Muscle layer of duodenum (tissue), 2 donors: ENCODE data around the gene COL4A6.

Source experiments
- H3K27ac ChIP-seq: one replicate; pipeline ENCODE4 v1.7.0; 2013; ENCODE audit warnings: mild to moderate bottlenecking, low read length
- H3K27me3 ChIP-seq: one replicate; pipeline ENCODE4 v1.7.0; 2013; ENCODE audit warnings: low read depth, mild to moderate bottlenecking, control low read depth, low read length
- H3K36me3 ChIP-seq, 2 donors: one replicate each; pipeline ENCODE4 v1.7.0; 2013; ENCODE audit warnings: low read length in 2 of 2, control low read depth in 1 of 2, mild to moderate bottlenecking in 1 of 2; ENCODE audit not compliant: insufficient read depth in 2 of 2, control insufficient read depth in 1 of 2
- H3K4me1 ChIP-seq, 2 donors: one replicate each; pipeline ENCODE4 v1.7.0; 2013; ENCODE audit warnings: low read length in 2 of 2, mild to moderate bottlenecking in 2 of 2, control low read depth in 1 of 2, moderate library complexity in 1 of 2; ENCODE audit not compliant: insufficient read depth in 2 of 2, control insufficient read depth in 1 of 2
- H3K4me3 ChIP-seq, 2 donors: one replicate each; pipeline ENCODE4 v1.7.0; 2013; ENCODE audit warnings: low read length in 2 of 2, low read depth in 1 of 2, mild to moderate bottlenecking in 1 of 2
- H3K9me3 ChIP-seq, 2 donors: one replicate each; pipeline ENCODE4 v1.7.0; 2013; ENCODE audit warnings: low read length in 2 of 2, control low read depth in 1 of 2, mild to moderate bottlenecking in 1 of 2; ENCODE audit not compliant: control insufficient read depth in 1 of 2
- donor health status: healthy.

The COL4A6 gene

DNA sequence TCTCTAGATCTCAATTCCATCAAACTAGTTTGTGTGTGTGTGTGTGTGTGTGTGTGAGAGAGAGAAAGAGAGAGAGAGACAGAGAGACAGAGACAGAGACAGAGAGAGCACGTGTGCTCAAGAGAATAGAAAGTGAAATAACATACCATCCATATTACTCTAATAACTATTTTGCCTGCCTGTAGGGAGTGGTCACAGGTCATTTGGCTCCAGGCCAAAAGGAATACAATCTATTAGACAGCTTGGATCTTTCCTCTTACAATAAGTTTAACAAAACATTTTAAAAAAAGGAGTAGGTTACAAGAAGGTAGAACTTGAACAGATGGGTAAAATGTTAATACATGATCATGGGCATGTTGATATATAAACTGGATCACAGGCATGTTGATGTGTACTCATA is 76.2 kb downstream of the COL4A6 start:
- H3K27me3 ChIP-seq, result no peaks in the 10 kb centered on the region
- no peaks in the 10 kb centered on the region for H3K36me3 ChIP-seq
- no peaks in the 10 kb centered on the region for H3K9me3 ChIP-seq
- peaks cover 0 to 2% of the 10 kb centered on the region in 2 donors for H3K4me1 ChIP-seq
- no peak overlapping the region for H3K4me3 ChIP-seq
- H3K27ac ChIP-seq, result peak overlapping the region; percentile 16

- Histone ChIP-seq H3K9me3 (no peaks in the 10 kb centered on the region), H3K4me3 (no peak overlapping the region), H3K27me3 (no peaks in the 10 kb centered on the region), H3K36me3 (no peaks in the 10 kb centered on the region), H3K4me1 (peaks cover 0 to 2% of the 10 kb centered on the region in 2 donors), H3K27ac (no peak overlapping the region)
These were observed 76.9 kb downstream of the COL4A6 start for GRCh38 chrX:108361316-108361715.

DNA sequence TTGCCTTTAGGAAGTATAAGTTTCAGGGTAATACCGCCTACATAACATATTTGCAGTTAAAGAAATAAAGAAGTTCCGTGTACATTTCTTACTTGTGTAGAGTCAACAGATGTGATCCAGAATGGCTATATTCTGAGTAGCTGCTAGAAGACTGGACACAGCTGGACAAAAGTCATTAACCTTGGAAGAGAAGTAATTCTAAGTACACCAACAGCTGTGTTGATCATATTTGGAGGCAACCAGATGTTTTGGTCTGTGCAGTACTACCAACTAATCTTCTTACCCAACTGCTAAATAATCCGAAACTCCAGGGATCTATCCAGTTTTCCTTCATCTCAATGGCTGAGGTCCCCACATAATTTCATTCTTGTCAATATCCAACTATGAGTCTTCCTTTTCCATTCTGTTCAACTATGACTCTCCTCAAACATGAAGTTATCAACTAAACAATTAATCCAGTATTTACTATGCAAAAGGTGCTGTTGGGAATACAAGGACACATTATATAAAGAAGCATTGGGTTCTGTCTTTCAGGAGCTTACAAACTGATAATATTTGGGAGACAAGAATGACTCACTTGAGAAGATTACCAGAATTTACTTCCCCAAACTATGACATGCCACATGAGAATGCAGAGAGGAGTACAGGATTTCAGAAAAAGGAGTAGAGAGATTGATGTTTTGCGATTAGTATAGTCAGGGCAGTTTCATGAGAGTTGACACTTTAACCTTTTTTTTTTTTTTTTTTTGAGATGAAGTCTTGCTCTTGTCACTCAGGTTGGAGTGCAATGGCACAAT is 78.2 kb downstream of the COL4A6 start:
- Histone ChIP-seq H3K9me3 (no peaks in the 10 kb centered on the region), H3K27me3 (no peaks in the 10 kb centered on the region), H3K36me3 (no peaks in the 10 kb centered on the region), H3K4me1 (peaks cover 0 to 2% of the 10 kb centered on the region in 2 donors), H3K27ac (no peak overlapping the region), H3K4me3 (no peak overlapping the region)

DNA sequence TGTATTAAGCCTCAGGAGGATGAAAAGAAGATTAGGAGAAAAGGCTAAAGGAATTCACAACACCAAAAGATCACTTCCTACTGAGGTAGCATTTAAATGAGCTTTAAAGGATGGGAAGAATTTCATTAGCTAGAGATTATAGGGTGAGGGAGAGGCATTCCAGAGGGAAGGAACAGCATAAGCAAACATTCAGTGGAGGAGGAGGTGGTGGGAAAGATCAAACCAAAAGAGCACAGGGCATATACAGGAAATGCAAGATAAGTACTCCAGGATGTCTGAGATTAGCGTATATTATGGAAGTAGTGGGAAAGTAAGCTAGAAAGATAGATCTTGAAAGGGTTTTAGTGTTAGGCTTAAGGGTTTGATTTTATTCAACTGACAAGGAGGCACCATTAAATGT is 84.8 kb downstream of the COL4A6 start:
- H3K36me3 ChIP-seq, result no peaks in the 10 kb centered on the region
- no peak overlapping the region for H3K27ac ChIP-seq
- H3K4me1 ChIP-seq, result no peaks in the 10 kb centered on the region
- H3K27me3 ChIP-seq, result no peaks in the 10 kb centered on the region
- H3K4me3 ChIP-seq, result no peak overlapping the region
- H3K9me3 ChIP-seq, result no peaks in the 10 kb centered on the region

DNA sequence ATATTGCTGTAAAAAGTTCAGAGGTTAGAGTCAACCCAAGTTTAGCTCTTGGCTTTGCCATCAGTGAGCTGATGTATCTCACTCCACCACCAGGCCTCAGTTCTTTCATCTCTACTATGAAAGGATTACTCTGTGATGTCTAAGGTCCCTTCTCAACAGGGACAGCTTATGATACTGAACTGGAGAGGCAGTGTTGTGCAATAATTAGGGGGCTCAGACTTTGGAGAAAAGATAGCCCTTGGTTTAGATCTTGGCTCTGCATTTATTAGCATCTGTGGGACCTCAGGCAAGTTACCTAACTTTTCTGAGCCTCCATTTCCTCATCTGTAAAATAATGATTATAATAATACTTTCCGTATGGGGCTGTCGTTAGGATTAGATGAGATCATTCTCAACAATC is 89.0 kb downstream of the COL4A6 start:
- peaks cover 0 to 6% of the 10 kb centered on the region in 2 donors for H3K4me1 ChIP-seq
- no peaks in the 10 kb centered on the region for H3K9me3 ChIP-seq
- H3K27me3 ChIP-seq, result no peaks in the 10 kb centered on the region
- H3K36me3 ChIP-seq, result no peaks in the 10 kb centered on the region
- no peak overlapping the region for H3K4me3 ChIP-seq
- no peak overlapping the region for H3K27ac ChIP-seq

DNA sequence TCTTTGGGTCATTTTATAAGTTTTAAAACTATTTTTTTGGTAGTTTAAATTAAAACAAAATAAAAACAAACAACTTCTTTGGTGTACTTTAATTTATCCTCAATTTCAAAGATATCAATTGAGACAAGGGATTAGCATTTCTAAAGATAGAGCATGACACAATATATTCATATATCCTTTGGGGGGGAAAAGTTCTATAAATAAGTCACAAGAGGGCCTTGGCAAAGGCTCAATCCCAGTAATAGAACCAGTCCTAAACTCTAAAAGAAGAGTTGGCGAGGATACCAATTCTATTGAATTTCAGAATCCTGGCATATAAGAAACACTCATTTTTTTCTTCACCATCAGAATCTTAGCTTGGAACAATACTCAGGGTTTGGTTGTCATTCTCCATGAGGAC is 89.7 kb downstream of the COL4A6 start:
- H3K9me3 ChIP-seq, result no peaks in the 10 kb centered on the region
- H3K4me1 ChIP-seq, result peaks cover 0 to 12% of the 10 kb centered on the region in 2 donors
- no peak overlapping the region for H3K4me3 ChIP-seq
- H3K27ac ChIP-seq, result no peak overlapping the region
- H3K36me3 ChIP-seq, result no peaks in the 10 kb centered on the region
- H3K27me3 ChIP-seq, result no peaks in the 10 kb centered on the region

GRCh38 chrX:108347800-108348199 is 90.4 kb downstream of the COL4A6 start:
- Histone ChIP-seq H3K27ac (no peak overlapping the region), H3K36me3 (no peaks in the 10 kb centered on the region), H3K4me3 (no peak overlapping the region), H3K27me3 (no peaks in the 10 kb centered on the region), H3K4me1 (peaks cover 0 to 12% of the 10 kb centered on the region in 2 donors), H3K9me3 (no peaks in the 10 kb centered on the region)

- Histone ChIP-seq H3K9me3 (no peaks in the 10 kb centered on the region), H3K4me3 (no peak overlapping the region), H3K36me3 (no peaks in the 10 kb centered on the region), H3K27me3 (no peaks in the 10 kb centered on the region), H3K4me1 (peaks cover 0 to 16% of the 10 kb centered on the region in 2 donors), H3K27ac (no peak overlapping the region)
These were observed 94.0 kb downstream of the COL4A6 start for GRCh38 chrX:108344216-108344615.

GRCh38 chrX:108341947-108342346 is 96.3 kb downstream of the COL4A6 start:
- Histone ChIP-seq H3K36me3 (no peaks in the 10 kb centered on the region), H3K9me3 (no peaks in the 10 kb centered on the region), H3K4me3 (no peak overlapping the region), H3K4me1 (peaks cover 0 to 16% of the 10 kb centered on the region in 2 donors), H3K27ac (no peak overlapping the region), H3K27me3 (no peaks in the 10 kb centered on the region)

GRCh38 chrX:108332281-108332680 is 105.9 kb downstream of the COL4A6 start:
- H3K4me1 ChIP-seq, result no peaks in the 10 kb centered on the region
- no peak overlapping the region for H3K27ac ChIP-seq
- no peak overlapping the region for H3K4me3 ChIP-seq
- H3K27me3 ChIP-seq, result no peaks in the 10 kb centered on the region
- no peaks in the 10 kb centered on the region for H3K36me3 ChIP-seq
- H3K9me3 ChIP-seq, result no peaks in the 10 kb centered on the region

GRCh38 chrX:108331126-108331909 is 106.9 kb downstream of the COL4A6 start:
- Histone ChIP-seq H3K36me3 (no peaks in the 10 kb centered on the region), H3K27ac (no peak overlapping the region), H3K4me1 (no peaks in the 10 kb centered on the region), H3K4me3 (no peak overlapping the region), H3K27me3 (no peaks in the 10 kb centered on the region), H3K9me3 (no peaks in the 10 kb centered on the region)
